ENCODE results near the gene C12orf42. TPM values are rescaled to one million over a fixed set of nuclear protein-coding genes. Genes with fewer than 3 reads are reported as not detected.

C12orf42 gene
- total RNA-seq, 1 donor from 2014 or later, result not detected

- TF ChIP-seq, protein P1, sequence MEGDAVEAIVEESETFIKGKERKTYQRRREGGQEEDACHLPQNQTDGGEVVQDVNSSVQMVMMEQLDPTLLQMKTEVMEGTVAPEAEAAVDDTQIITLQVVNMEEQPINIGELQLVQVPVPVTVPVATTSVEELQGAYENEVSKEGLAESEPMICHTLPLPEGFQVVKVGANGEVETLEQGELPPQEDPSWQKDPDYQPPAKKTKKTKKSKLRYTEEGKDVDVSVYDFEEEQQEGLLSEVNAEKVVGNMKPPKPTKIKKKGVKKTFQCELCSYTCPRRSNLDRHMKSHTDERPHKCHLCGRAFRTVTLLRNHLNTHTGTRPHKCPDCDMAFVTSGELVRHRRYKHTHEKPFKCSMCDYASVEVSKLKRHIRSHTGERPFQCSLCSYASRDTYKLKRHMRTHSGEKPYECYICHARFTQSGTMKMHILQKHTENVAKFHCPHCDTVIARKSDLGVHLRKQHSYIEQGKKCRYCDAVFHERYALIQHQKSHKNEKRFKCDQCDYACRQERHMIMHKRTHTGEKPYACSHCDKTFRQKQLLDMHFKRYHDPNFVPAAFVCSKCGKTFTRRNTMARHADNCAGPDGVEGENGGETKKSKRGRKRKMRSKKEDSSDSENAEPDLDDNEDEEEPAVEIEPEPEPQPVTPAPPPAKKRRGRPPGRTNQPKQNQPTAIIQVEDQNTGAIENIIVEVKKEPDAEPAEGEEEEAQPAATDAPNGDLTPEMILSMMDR (IDR thresholded peaks at IDR 0.05; ENCODE audit: borderline replicate concordance), result no peak
- Histone ChIP-seq H3K36me3 (no peaks in the 10 kb centered on the region), H3K4me3 (no peak overlapping the region), H3K9me3 (replicated peaks) (peaks cover 17% of the 10 kb centered on the region), H3K4me1 (no peaks in the 10 kb centered on the region), H3K27me3 (ENCODE audit: low read depth) (no peaks in the 10 kb centered on the region), H3K27ac (replicated peaks) (no peak overlapping the region)
- no peak for DNase-seq
- intact Hi-C loops (cut with micrococcal nuclease), result no loop called here
These were observed 103.0 kb downstream of the C12orf42 start for GRCh38 chr12:103392722-103393121.

- intact Hi-C loops (cut with micrococcal nuclease), result no loop called here
- H3K4me3 ChIP-seq, result no peak overlapping the region
- H3K27me3 ChIP-seq (ENCODE audit: low read depth), result no peaks in the 10 kb centered on the region
- peaks cover 17% of the 10 kb centered on the region for H3K9me3 ChIP-seq (replicated peaks)
- H3K27ac ChIP-seq (replicated peaks), result no peak overlapping the region
- no peaks in the 10 kb centered on the region for H3K36me3 ChIP-seq
- H3K4me1 ChIP-seq, result no peaks in the 10 kb centered on the region
- DNase-seq, result no peak
- TF ChIP-seq, protein P1 (IDR thresholded peaks at IDR 0.05; ENCODE audit: borderline replicate concordance), result no peak
These were observed 104.7 kb downstream of the C12orf42 start for GRCh38 chr12:103391103-103391502.

DNA sequence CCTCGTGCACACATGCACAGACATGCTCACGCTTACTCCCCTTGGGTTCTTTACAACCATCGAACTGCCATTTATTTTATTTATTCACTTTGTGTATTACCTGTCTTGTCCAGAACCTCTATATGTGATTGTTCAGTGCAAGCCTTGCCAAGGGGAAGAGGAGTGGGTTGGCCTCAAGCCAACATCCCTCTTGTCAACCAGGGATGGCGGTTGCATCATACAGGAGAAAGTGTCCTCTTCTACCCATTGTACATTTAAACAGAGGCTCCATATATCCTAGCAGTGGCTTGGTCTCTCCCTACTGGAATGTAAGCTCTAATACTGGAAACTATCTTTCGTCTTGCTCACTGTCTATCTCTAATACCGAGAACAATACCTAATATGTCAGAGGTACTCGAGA, 108.4 kb downstream of the C12orf42 start:
- no peak for DNase-seq
- intact Hi-C loops (cut with micrococcal nuclease), result no loop called here
- no peaks in the 10 kb centered on the region for H3K27me3 ChIP-seq (ENCODE audit: low read depth)
- H3K36me3 ChIP-seq, result no peaks in the 10 kb centered on the region
- no peak overlapping the region for H3K4me3 ChIP-seq
- TF ChIP-seq, protein P1 (IDR thresholded peaks at IDR 0.05; ENCODE audit: borderline replicate concordance), result no peak
- no peaks in the 10 kb centered on the region for H3K4me1 ChIP-seq
- no peak overlapping the region for H3K27ac ChIP-seq (replicated peaks)
- H3K9me3 ChIP-seq (replicated peaks), result peaks cover 17% of the 10 kb centered on the region

DNA sequence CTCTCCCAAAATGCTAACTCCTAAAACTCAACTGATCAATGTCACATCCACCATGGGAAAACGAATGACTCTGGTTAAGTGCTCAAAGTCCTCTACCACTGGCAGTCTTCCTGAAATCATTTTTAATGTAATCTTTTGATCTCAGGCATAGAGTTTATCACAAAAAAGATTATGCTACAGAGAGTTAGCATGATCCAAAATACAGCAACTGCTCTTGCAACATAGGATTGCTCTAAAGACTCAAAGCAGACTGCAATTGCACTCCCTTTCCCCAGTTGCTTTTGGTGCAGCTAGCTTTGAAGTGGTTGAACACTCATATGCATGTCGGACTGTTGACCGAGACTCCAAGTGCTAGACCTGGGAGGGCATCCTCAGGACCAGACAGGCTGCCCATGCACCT, 109.3 kb downstream of the C12orf42 start:
- Histone ChIP-seq H3K4me3 (no peak overlapping the region), H3K36me3 (no peaks in the 10 kb centered on the region), H3K9me3 (replicated peaks) (peaks cover 9% of the 10 kb centered on the region), H3K27me3 (ENCODE audit: low read depth) (no peaks in the 10 kb centered on the region), H3K4me1 (no peaks in the 10 kb centered on the region), H3K27ac (replicated peaks) (no peak overlapping the region)
- intact Hi-C loops (cut with micrococcal nuclease), result no loop called here
- TF ChIP-seq, protein P1 (IDR thresholded peaks at IDR 0.05; ENCODE audit: borderline replicate concordance), result no peak
- no peak for DNase-seq

DNA sequence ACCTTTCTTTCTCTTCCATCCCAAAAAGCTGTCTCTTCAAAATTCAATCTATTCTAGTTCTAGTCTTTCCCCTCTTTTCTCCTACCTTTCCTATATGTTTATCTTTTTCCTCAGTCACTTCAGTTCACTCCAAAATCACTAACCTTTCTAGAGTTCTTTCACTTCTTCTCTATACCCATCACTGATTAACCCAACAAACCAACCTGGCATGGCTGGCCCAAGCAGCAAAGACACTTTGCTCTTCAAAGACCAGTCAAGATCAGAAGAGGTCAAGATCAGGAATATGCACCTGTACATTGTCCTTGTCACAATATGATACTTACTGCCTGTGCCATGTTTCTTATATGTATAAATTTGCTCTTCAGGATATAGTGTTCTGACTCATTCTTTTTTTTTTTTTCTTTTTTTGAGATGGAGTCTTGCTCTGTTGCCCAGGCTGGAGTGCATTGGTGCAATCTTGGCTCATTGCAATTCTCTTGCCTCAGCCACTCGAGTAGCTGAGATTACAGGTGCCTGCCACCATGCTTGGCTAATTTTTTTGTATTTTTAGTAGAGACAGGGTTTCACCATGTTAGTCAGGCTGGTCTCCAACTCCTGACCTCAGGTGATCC, 112.9 kb downstream of the C12orf42 start:
- Histone ChIP-seq H3K27ac (replicated peaks) (no peak overlapping the region), H3K9me3 (replicated peaks) (no peaks in the 10 kb centered on the region), H3K36me3 (no peaks in the 10 kb centered on the region), H3K4me1 (no peaks in the 10 kb centered on the region), H3K27me3 (ENCODE audit: low read depth) (no peaks in the 10 kb centered on the region), H3K4me3 (no peak overlapping the region)
- TF ChIP-seq, protein P1 (IDR thresholded peaks at IDR 0.05; ENCODE audit: borderline replicate concordance), result no peak
- intact Hi-C loops (cut with micrococcal nuclease), result no loop called here
- no peak for DNase-seq
